Stomach (tissue), 4 donors: ENCODE results near the gene APLP1.

Experiments
- CTCF ChIP-seq, 7 experiments: fragments of 450-650 bp in 4 of 7; fragments of 200-600 bp in 3 of 7; sonication (generic) in 3 of 7; IDR thresholded peaks; one replicate each; pipeline ENCODE4 v1.5.1; 2016 to 2019; ENCODE audit warnings: antibody characterized with exemption in 7 of 7, control low read depth in 2 of 7, mild to moderate bottlenecking in 1 of 7
- EP300 ChIP-seq: sonication (generic); formaldehyde crosslinking; IDR thresholded peaks from one replicate; pipeline ENCODE4 v1.6.1; 2017; ENCODE audit warnings: antibody characterized with exemption
- POLR2A ChIP-seq, 4 donors: fragments of 450-650 bp; IDR thresholded peaks; one replicate each; pipeline ENCODE4 v1.6.1; 2016; ENCODE audit warnings: antibody characterized with exemption in 4 of 4, control low read depth in 2 of 4, mild to moderate bottlenecking in 1 of 4, moderate library complexity in 1 of 4
- POLR2AphosphoS5 ChIP-seq, 3 donors: sonication (generic); formaldehyde crosslinking; IDR thresholded peaks; one replicate each; pipeline ENCODE4 v1.6.1; 2016; ENCODE audit warnings: antibody characterized with exemption in 3 of 3

- TF ChIP-seq POLR2AphosphoS5 (IDR thresholded peaks at IDR 0.05) (no peak), CTCF (IDR thresholded peaks at IDR 0.05) (no peak), POLR2A (IDR thresholded peaks at IDR 0.05) (no peak), EP300 (no peak)
Measured at GRCh38 chr19:35844482-35845214, 23.7 kb upstream of the APLP1 start.
